SHP77 (cell line): ENCODE results near the gene ARHGAP10.

ENCODE experiments used
- DNase-seq, 2 experiments: peaks; one replicate each; lab custom pipeline; 2025; lab: John Stamatoyannopoulos, UW

The ARHGAP10 gene

GRCh38 chr4:147828331-147828905 lies 96.5 kb downstream of the ARHGAP10 start:
- no peak for DNase-seq

- no peak for DNase-seq
Measured at GRCh38 chr4:147829401-147830101, 97.7 kb downstream of the ARHGAP10 start.

DNA sequence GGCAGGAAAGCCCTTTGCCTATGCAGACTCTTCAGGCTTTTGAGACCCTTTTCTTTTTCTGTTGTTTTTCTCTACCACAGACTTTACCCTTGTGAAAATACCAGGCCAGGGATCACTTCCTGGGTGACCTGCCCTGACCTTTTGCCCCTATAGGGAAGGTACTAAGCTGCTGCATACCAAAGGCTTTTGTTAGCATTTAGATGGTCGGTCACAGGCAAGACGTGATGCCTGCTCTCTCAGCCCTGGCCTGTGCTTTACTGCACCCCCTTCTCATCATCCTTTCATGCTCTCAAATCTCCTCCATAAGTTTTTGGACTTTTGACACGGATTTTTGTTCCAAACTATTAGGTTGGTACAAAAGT lies 98.2 kb downstream of the ARHGAP10 start:
- DNase-seq, result no peak

DNA sequence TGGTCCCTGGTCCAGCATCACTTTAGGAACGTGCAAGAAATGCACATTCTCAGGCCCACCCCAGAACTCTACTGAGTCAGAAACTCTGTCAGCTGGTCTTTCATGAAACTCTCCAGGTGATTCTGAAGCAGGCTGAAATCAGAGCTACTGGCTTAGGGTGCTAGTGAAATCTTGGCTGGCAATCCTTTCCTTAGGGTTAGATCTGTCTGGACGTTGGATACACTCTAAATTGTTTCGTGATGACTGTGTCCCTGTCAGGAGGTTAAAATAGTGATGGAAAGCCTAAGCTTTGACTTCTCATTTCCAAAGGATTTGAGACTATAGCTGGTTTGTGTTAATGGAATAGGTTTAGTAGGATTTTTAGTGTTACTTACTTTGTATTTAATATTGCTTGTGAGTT lies 99.1 kb downstream of the ARHGAP10 start:
- DNase-seq, result no peak

DNA sequence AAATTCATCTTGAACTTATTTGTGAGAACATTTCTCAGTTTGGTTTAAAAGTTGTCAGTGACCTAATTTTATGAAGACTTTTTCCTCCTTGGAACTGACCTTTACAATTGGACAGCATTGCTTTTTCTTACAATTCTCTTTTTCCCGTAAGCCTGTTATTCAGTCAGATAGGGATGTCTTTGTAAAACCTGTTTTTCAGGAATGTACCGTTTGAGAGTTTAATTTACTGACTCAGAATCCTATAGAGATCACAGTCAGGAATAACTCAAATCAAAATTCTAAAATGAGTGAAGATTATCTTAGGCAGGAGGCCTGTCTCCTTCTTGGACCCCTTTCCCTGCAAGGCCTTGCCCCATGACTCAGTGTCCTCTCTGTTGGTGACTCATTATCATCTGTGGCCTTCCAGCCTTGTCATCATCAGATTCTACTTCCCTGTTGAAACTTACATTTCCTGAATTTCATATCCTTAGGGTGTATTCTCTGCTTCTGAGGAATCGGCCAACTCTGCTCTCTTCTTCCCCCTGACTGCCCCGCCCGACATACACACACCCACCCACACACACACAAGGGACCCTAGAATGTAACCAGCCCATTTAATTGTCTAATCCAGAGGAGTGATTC lies 99.8 kb downstream of the ARHGAP10 start:
- DNase-seq, result no peak

GRCh38 chr4:147833254-147833653 lies 101.4 kb downstream of the ARHGAP10 start:
- DNase-seq, result no peak

- DNase-seq, result no peak
Measured at GRCh38 chr4:147833741-147834140, 101.9 kb downstream of the ARHGAP10 start.

GRCh38 chr4:147834480-147834879 lies 102.6 kb downstream of the ARHGAP10 start:
- no peak for DNase-seq

DNA sequence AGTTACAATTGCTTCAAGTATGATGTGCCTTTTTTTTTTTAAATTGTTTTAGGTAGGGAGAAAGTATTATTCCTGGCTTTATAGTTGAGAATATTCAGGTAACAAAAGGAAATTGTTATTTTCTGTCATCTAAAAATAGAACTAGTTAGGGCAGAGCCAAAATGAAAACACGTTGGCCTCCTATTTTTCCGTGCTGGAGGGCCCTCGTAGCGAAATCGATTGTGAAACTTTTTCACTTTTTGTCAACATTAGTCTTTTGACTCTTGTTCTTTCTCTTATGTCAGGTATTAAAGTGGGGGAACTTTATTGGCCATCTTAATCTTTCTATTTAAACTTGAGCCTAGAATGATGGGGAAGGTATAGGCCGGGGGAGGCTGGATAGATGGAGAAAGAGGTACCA lies 104.9 kb downstream of the ARHGAP10 start:
- no peak for DNase-seq

DNA sequence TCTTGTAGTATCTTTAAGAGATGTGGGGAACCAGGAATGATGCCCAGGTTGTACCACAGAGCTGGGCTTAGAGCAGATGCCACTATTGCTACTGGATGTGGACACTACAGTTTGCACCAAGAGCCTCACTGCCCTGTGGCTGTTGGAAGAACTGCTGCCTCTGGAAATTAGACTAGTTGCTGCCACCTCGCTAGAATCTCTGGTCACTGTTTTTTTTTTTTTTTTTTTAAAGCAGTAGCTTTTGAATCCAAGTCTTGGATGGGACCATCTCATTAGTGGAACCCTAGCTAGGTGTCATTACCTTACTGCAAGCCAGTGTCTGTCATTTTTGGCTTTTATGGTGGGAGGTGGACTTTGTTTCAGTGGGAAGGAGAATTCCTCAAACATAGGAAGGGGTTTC lies 105.5 kb downstream of the ARHGAP10 start:
- no peak for DNase-seq

GRCh38 chr4:147837854-147838253 lies 106.0 kb downstream of the ARHGAP10 start:
- DNase-seq, result no peak

DNA sequence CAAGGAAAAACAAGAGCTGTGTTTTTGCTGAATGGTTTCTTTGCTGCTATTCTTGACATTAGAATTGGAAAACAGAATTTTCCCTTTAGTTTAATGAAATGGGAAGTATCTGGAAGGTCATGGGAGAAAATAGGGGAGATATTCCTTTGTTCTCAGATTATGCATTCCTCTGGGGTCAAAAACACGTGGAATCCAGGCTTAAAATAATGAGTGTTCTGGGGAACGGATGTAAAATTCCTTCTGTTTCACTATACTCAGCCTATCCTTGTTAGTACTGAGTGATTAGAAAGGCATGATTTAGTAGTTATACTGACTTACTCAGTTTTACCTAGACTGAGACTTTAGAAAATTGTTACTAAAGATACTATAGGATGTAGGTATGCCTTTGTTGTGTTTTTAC lies 107.3 kb downstream of the ARHGAP10 start:
- DNase-seq, result no peak

DNA sequence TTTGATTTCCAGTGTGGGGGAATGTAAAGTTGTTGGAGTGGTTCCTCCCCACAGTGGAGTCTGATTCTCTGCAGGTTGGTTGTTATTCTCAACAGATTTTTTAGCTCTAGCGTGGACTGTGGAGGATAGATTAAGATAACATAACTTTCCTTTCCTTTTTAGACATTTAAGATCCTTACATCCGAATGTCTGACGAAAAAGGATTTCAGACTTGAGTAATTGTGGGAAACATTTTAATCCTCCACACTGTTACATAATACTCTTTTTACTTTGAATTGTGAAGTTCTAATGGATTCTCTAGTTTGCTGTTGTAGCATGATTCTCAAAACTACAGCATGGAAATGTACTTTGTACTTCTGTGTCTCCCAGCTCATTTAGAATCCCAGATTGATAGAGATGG lies 107.8 kb downstream of the ARHGAP10 start:
- no peak for DNase-seq

- no peak for DNase-seq
Measured at GRCh38 chr4:147840838-147841738, 109.2 kb downstream of the ARHGAP10 start.

DNA sequence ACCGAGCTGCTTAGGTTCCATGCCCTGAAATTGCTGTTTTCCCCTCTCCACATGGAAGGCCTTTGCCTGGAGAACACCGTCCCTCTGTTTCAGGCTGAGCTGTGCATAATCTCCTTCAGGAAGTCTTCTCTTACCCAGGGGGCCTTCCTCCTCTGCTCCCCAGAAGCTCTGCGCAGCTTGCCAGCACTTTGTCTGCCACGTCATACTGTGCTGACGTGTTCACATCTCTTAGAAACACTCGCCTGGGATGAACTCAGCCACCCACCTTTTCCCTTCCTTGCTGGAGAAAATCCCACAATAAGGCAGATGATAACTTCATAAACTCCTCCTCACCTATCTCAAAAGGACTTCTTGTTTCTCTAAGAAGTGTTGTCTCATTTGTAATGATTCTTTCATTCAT lies 110.7 kb downstream of the ARHGAP10 start:
- DNase-seq, result no peak

DNA sequence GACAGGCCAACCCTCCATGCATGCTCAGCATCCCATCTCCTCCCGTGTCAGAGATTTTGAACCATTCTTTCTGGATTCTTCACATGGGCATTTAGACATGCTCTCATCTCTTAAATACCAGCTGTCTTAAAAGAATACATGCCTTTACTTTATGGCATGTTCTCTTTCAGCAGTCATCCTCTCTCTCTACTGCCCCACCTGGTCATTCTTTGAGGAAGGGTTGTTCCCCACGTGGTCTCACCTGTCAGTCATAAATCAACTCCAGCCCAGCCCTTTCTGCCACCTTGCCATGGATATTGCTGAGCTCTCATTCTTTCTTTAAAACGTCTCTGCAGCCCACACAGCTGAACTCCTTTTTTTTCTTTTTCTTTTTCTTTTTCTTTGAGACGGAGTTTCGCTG lies 111.3 kb downstream of the ARHGAP10 start:
- no peak for DNase-seq

DNA sequence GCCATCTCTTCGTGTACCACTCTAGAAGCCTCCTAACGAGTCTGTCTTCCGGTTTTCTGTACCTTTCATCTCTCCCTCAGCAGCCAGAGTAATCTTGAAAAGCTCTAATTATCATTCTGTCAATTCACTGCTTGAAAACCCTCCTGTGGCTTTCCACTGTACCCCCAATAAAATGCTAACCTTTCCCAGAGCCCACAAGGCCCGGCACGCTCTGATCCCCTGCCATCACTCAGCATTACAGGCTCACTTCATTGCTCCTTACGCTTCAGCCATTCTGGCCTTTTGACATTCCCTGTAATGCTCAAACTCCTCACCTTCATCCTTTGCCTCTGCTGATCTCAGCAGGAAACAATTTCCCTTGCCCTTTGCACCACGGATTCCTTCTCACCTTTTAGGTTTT lies 112.9 kb downstream of the ARHGAP10 start:
- no peak for DNase-seq

GRCh38 chr4:147846318-147847155 lies 114.6 kb downstream of the ARHGAP10 start:
- DNase-seq, result no peak

DNA sequence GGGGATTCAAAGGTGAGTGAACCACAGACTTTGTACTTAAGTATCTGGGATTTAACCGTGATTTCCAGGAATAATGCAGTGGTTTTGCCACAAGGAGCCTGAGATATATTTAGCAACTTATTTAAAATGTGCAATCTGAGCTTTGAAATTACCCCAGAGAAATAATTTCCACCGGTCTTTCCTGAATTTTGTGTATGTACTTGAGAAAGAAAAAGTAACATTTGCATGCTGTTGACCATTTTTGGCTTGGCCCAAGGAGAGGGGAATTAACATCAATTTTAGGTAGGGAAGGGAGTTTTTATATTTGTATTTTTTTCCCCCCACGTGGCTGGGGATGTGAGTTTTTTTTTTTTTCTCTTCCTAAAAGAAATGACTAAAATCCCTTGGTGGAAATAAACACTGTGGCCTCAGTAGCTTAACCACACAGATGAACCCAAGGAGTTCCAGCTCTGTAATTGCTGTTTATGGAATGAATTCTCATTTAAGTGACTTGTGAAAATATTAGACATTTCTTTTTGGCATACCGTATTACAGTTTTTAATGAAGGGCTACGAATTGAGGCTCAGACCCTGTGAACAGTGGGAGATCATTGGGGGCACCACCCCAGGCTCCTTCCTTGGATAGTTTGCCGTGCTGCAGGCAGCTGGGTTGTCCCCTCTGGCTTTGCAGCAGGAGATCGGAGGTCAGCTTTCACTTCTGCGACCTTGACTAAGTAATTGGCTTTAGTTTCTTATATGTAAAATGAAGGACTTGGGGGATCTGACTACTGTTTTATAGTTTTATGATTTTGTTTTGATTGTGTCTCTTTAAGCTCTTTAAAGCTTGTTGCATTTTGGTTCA lies 116.1 kb downstream of the ARHGAP10 start:
- no peak for DNase-seq

GRCh38 chr4:147848634-147849033 lies 116.7 kb downstream of the ARHGAP10 start:
- DNase-seq, result no peak

- no peak for DNase-seq
Measured at GRCh38 chr4:147851135-147851534, 119.2 kb downstream of the ARHGAP10 start.
